ENCODE data around the gene LINGO1. TPM values are rescaled to one million over a fixed set of nuclear protein-coding genes. Genes with fewer than 3 reads are reported as not detected.

Gene LINGO1, protein sequence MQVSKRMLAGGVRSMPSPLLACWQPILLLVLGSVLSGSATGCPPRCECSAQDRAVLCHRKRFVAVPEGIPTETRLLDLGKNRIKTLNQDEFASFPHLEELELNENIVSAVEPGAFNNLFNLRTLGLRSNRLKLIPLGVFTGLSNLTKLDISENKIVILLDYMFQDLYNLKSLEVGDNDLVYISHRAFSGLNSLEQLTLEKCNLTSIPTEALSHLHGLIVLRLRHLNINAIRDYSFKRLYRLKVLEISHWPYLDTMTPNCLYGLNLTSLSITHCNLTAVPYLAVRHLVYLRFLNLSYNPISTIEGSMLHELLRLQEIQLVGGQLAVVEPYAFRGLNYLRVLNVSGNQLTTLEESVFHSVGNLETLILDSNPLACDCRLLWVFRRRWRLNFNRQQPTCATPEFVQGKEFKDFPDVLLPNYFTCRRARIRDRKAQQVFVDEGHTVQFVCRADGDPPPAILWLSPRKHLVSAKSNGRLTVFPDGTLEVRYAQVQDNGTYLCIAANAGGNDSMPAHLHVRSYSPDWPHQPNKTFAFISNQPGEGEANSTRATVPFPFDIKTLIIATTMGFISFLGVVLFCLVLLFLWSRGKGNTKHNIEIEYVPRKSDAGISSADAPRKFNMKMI
- under 0.01 and 1.1 TPM in 2 replicates for total RNA-seq

DNA sequence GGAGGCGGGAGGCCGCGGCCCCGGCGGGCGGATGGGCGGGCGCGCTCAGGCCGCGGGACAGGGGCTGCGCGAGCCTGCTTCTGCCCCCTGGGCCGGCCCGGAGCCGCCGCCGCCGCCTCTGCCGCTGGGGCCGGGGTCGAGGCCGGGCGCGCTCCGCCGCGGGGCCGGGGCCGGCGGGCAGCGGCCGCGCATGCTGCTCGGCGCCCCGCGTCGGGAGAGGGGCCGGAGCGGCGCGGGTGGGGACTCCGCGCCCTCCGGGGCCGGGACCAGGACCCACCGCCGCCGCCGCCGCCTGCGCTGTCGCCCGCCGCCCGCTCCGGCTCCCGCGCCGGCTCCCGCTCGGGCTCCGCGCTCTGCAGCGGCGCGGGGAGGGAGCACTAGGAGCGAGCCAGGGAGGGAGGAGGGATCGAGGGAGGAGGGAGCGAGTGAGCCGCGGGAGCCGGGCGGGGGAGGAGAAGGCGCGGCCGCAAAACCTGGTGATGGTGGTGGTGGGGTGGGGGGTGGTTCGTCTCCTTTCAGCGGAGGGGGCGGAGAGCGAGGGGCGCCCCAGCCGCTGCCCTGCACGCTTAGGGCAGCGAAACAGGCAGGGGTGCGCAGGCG is at the start of gene LINGO1:
Gene LINGO1 (minus strand): TSS at position 379 of the 600 bp plus-strand sequence. CDS start 597 bp downstream, outside the sequence.
- Histone ChIP-seq H3K4me3 (ENCODE audit: insufficient read depth, low read length) (peak within 1 kb of the TSS; percentile 70), H3K4me1 (ENCODE audit: insufficient read depth, low read length) (peaks cover 4% of the 10 kb centered on the region), H4K20me1 (ENCODE audit: insufficient read depth, low read length) (no peaks in the 10 kb centered on the region), H3K4me2 (ENCODE audit: insufficient read depth, low read length) (peak within 1 kb of the TSS; percentile 86), H2AFZ (ENCODE audit: low read length) (peak within 1 kb of the TSS; percentile 94), H3K36me3 (ENCODE audit: insufficient read depth, low read length) (no peaks in the 10 kb centered on the region), H3K27ac (ENCODE audit: low read depth, low read length) (no peak within 1 kb of the TSS), H3K27me3 (ENCODE audit: insufficient read depth, low read length) (peaks cover 58% of the 10 kb centered on the region), H3K79me2 (ENCODE audit: insufficient read depth, low read length) (no peaks in the 10 kb centered on the region), H3K9me3 (ENCODE audit: low read depth, low read length) (no peaks in the 10 kb centered on the region)
- TF ChIP-seq, protein P1, sequence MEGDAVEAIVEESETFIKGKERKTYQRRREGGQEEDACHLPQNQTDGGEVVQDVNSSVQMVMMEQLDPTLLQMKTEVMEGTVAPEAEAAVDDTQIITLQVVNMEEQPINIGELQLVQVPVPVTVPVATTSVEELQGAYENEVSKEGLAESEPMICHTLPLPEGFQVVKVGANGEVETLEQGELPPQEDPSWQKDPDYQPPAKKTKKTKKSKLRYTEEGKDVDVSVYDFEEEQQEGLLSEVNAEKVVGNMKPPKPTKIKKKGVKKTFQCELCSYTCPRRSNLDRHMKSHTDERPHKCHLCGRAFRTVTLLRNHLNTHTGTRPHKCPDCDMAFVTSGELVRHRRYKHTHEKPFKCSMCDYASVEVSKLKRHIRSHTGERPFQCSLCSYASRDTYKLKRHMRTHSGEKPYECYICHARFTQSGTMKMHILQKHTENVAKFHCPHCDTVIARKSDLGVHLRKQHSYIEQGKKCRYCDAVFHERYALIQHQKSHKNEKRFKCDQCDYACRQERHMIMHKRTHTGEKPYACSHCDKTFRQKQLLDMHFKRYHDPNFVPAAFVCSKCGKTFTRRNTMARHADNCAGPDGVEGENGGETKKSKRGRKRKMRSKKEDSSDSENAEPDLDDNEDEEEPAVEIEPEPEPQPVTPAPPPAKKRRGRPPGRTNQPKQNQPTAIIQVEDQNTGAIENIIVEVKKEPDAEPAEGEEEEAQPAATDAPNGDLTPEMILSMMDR (IDR thresholded peaks at IDR 0.05; ENCODE audit: extremely low read depth, low read depth, low read length): no peak
- no peak for DNase-seq (ENCODE audit: insufficient read length, low spot score, missing footprints)

DNA sequence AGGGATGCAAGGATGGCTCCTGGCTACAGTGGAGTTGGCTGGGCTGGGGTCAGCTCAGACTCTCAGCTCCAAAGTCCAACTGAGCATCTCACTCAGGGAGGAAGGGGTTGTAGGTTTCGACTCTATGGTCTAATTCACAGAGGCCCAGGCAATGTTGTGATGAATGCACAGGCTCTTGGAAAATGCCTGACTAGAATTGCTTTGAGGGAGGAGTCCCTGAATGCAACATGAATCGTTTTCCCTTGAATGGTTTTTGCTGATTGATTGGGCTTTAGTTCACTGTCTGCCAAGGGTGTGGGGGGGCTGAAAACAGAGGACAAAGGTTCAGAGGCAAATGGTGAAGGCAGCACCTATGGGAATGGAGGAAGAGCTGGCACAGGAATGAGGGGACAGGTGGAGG is 48.6 kb upstream of the LINGO1 start:
- peaks cover 16% of the 10 kb centered on the region for H3K27me3 ChIP-seq (ENCODE audit: insufficient read depth, low read length)
- no peaks in the 10 kb centered on the region for H3K36me3 ChIP-seq (ENCODE audit: insufficient read depth, low read length)
- no peaks in the 10 kb centered on the region for H3K79me2 ChIP-seq (ENCODE audit: insufficient read depth, low read length)
- H3K4me2 ChIP-seq (ENCODE audit: insufficient read depth, low read length): no peak overlapping the region
- no peaks in the 10 kb centered on the region for H4K20me1 ChIP-seq (ENCODE audit: insufficient read depth, low read length)
- no peak overlapping the region for H3K4me3 ChIP-seq (ENCODE audit: insufficient read depth, low read length)
- peak; percentile 8 for DNase-seq (ENCODE audit: insufficient read length, low spot score, missing footprints)
- TF ChIP-seq, protein P1 (IDR thresholded peaks at IDR 0.05; ENCODE audit: extremely low read depth, low read depth, low read length): no peak
- no peak overlapping the region for H3K27ac ChIP-seq (ENCODE audit: low read depth, low read length)
- H2AFZ ChIP-seq (ENCODE audit: low read length): no peak overlapping the region
- H3K9me3 ChIP-seq (ENCODE audit: low read depth, low read length): no peaks in the 10 kb centered on the region
- H3K4me1 ChIP-seq (ENCODE audit: insufficient read depth, low read length): no peaks in the 10 kb centered on the region

DNA sequence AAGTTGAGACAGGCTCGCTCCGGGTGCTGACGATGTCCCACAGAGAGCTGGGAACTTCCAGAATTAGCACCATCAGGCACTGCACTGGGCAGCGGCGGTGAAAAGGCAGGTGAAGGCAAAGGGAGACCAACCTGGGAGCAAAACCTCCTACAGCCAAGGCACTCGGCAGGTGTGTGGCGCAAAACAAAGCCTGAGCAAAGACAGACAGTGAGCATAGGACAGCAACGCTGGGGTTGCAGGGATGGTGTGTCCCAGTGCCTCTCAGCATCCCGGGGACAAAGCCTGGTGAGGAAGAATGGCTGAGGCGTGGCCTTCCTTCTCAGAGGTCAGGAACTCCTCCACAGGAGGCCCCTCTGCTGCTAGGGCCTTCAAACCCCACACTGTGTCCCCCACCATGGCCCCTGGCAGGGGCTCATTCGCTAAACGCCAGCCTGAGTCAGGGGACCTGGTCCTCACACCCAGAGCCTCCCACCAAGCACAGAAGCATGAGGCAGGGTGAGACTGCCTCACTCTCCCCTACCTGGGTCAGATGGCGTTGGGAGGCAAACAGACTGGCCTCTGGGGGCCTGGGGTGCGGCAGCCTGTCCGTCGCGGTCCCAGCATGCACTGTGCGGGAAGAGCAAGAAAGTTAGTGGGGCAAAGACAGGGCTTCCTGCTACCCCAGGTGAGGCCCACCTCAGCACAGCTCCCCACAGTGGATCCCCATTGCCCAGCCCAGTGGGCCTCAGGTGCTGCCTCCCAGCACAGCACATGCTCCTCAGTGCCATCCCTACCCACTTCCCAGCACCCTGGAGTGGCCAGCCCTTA is 44.1 kb upstream of the LINGO1 start:
- Histone ChIP-seq H3K79me2 (ENCODE audit: insufficient read depth, low read length) (no peaks in the 10 kb centered on the region), H3K9me3 (ENCODE audit: low read depth, low read length) (no peaks in the 10 kb centered on the region), H3K4me3 (ENCODE audit: insufficient read depth, low read length) (no peak overlapping the region), H3K4me1 (ENCODE audit: insufficient read depth, low read length) (no peaks in the 10 kb centered on the region), H4K20me1 (ENCODE audit: insufficient read depth, low read length) (no peaks in the 10 kb centered on the region), H3K27ac (ENCODE audit: low read depth, low read length) (no peak overlapping the region), H3K27me3 (ENCODE audit: insufficient read depth, low read length) (peaks cover 35% of the 10 kb centered on the region), H2AFZ (ENCODE audit: low read length) (no peak overlapping the region), H3K36me3 (ENCODE audit: insufficient read depth, low read length) (no peaks in the 10 kb centered on the region), H3K4me2 (ENCODE audit: insufficient read depth, low read length) (no peak overlapping the region)
- DNase-seq (ENCODE audit: insufficient read length, low spot score, missing footprints): peak; percentile 29
- TF ChIP-seq, protein P1 (IDR thresholded peaks at IDR 0.05; ENCODE audit: extremely low read depth, low read depth, low read length): no peak
